Tibial nerve (tissue), 4 donors: ENCODE data around the gene SRGAP3. TPM values are rescaled to one million over a fixed set of nuclear protein-coding genes. Genes with fewer than 3 reads are reported as not detected.
A peak's percentile ranks its signal among the peaks of the same experiment; 100 is the strongest.

ENCODE experiments used
- DNase-seq, 2 donors: peaks; one replicate each; pipeline ENCODE4 v3.0.0-alpha.2; 2019; ENCODE audit warnings: low spot score in 2 of 2
- H3K27ac ChIP-seq, 4 donors: fragments of 200-600 bp; sonication (generic) in 3 of 4; one replicate each; pipeline ENCODE4 v1.5.1; 2017 to 2019; ENCODE audit warnings: mild to moderate bottlenecking in 1 of 4
- H3K27me3 ChIP-seq, 2 donors: fragments of 200-600 bp; sonication (generic) in 1 of 2; one replicate each; pipeline versions ENCODE4 v1.5.1 to v1.6.0; 2017 to 2019
- H3K36me3 ChIP-seq, 3 donors: fragments of 200-600 bp; sonication (generic); one replicate each; pipeline ENCODE4 v1.5.1; 2018 to 2019
- H3K4me1 ChIP-seq, 4 donors: fragments of 200-600 bp; sonication (generic) in 3 of 4; one replicate each; pipeline ENCODE4 v1.5.1; 2017 to 2019
- H3K4me3 ChIP-seq, 4 donors: fragments of 200-600 bp; sonication (generic) in 3 of 4; one replicate each; pipeline ENCODE4 v1.5.1; 2017 to 2019; ENCODE audit warnings: mild to moderate bottlenecking in 1 of 4, moderate library complexity in 1 of 4
- H3K9me3 ChIP-seq, 4 donors: fragments of 200-600 bp; sonication (generic) in 3 of 4; one replicate each; pipeline ENCODE4 v1.5.1; 2017 to 2019
- CTCF ChIP-seq, 5 experiments: fragments of 200-600 bp in 3 of 5; fragments of 450-650 bp in 2 of 5; sonication (generic) in 3 of 5; IDR thresholded peaks; one replicate each; pipeline ENCODE4 v1.5.1; 2016 to 2019; ENCODE audit warnings: antibody characterized with exemption in 5 of 5, mild to moderate bottlenecking in 3 of 5, moderate library complexity in 2 of 5
- EP300 ChIP-seq, 2 donors: sonication (generic); formaldehyde crosslinking; IDR thresholded peaks; one replicate each; pipeline ENCODE4 v1.6.1; 2017; ENCODE audit warnings: antibody characterized with exemption in 2 of 2, mild to moderate bottlenecking in 1 of 2
- POLR2A ChIP-seq, 2 donors: fragments of 450-650 bp; IDR thresholded peaks; one replicate each; pipeline ENCODE4 v1.6.1; 2017; ENCODE audit warnings: antibody characterized with exemption in 2 of 2, mild to moderate bottlenecking in 2 of 2, moderate library complexity in 2 of 2
- WGBS, 2 donors: methylation state at CpG; one replicate each; pipeline ENCODE4 v1.1.5; 2018; 5-methylcytosine and 5-hydroxymethylcytosine counted together
- total RNA-seq, 4 donors: library from RNA; depleted of rRNA; stranded (reverse); fragments of >200 nt; gene quantifications; one replicate each; pipeline ENCODE4 v1.1.0, GENCODE V29; 2016

SRGAP3 gene
- total RNA-seq, 4 donors from 2014 or later, result 11.7 to 18.0 (median 15.1) TPM

- WGBS, 2 donors, result 78 to 79% methylated on average over 2 of the region's 2 CpGs
- DNase-seq, result no peak
- TF ChIP-seq CTCF (IDR thresholded peaks at IDR 0.05) (no peak), EP300 (IDR thresholded peaks at IDR 0.05) (no peak), POLR2A (IDR thresholded peaks at IDR 0.05) (no peak)
- Histone ChIP-seq H3K4me3 (no peak overlapping the region), H3K9me3 (no peaks in the 10 kb centered on the region), H3K27ac (no peak overlapping the region), H3K4me1 (peaks cover 0 to 4% (median 0%) of the 10 kb centered on the region in 4 donors), H3K27me3 (no peaks in the 10 kb centered on the region), H3K36me3 (no peaks in the 10 kb centered on the region)
Measured at GRCh38 chr3:9208605-9209152, 40.8 kb downstream of the SRGAP3 start.

- Histone ChIP-seq H3K4me1 (peaks cover 0 to 4% (median 0%) of the 10 kb centered on the region in 4 donors), H3K27me3 (no peaks in the 10 kb centered on the region), H3K36me3 (no peaks in the 10 kb centered on the region), H3K9me3 (no peaks in the 10 kb centered on the region), H3K27ac (no peak overlapping the region), H3K4me3 (no peak overlapping the region)
- 89 to 91% methylated on average over 7 of the region's 7 CpGs for WGBS, 2 donors
- no peak for DNase-seq
- no peak for TF ChIP-seq EP300 (IDR thresholded peaks at IDR 0.05)
- TF ChIP-seq CTCF (IDR thresholded peaks at IDR 0.05), result no peak
- TF ChIP-seq POLR2A (IDR thresholded peaks at IDR 0.05), result no peak
Measured at GRCh38 chr3:9207116-9207763, 42.2 kb downstream of the SRGAP3 start.

GRCh38 chr3:9206287-9206686, 43.2 kb downstream of the SRGAP3 start:
- no peak for TF ChIP-seq POLR2A (IDR thresholded peaks at IDR 0.05)
- no peak for TF ChIP-seq EP300 (IDR thresholded peaks at IDR 0.05)
- no peak for TF ChIP-seq CTCF (IDR thresholded peaks at IDR 0.05)
- H3K27me3 ChIP-seq, result no peaks in the 10 kb centered on the region
- 81 to 87% methylated on average over 4 of the region's 4 CpGs for WGBS, 2 donors
- no peak overlapping the region for H3K4me3 ChIP-seq
- H3K27ac ChIP-seq, result no peak overlapping the region
- no peaks in the 10 kb centered on the region for H3K36me3 ChIP-seq
- no peak for DNase-seq
- H3K9me3 ChIP-seq, result no peaks in the 10 kb centered on the region
- H3K4me1 ChIP-seq, result peaks cover 0 to 9% (median 0%) of the 10 kb centered on the region in 4 donors

- Histone ChIP-seq H3K27me3 (no peaks in the 10 kb centered on the region), H3K9me3 (no peaks in the 10 kb centered on the region), H3K36me3 (no peaks in the 10 kb centered on the region), H3K4me1 (peaks cover 0 to 15% (median 0%) of the 10 kb centered on the region in 4 donors), H3K27ac (peak overlapping the region in 2 of 4 donors; percentile 80 to 86), H3K4me3 (no peak overlapping the region)
- TF ChIP-seq POLR2A (IDR thresholded peaks at IDR 0.05) (no peak), CTCF (IDR thresholded peaks at IDR 0.05) (no peak), EP300 (IDR thresholded peaks at IDR 0.05) (no peak)
- no peak for DNase-seq
- WGBS, 2 donors, result 72 to 77% methylated on average over 9 of the region's 9 CpGs
Measured at GRCh38 chr3:9205345-9206143, 43.9 kb downstream of the SRGAP3 start.
